GM19238 (cell line): ENCODE measurements around the gene AARSD1.
"Not testable (repeated sequence)": the region's sequence is repeated elsewhere in the genome, so short reads cannot be mapped to it uniquely, and the experiment has no call there.

Experiments used
- DNase-seq: peaks from one replicate; pipeline ENCODE4 v3.0.0; 2011; ENCODE audit warnings: low spot score; ENCODE audit not compliant: insufficient read length

Gene AARSD1

DNA sequence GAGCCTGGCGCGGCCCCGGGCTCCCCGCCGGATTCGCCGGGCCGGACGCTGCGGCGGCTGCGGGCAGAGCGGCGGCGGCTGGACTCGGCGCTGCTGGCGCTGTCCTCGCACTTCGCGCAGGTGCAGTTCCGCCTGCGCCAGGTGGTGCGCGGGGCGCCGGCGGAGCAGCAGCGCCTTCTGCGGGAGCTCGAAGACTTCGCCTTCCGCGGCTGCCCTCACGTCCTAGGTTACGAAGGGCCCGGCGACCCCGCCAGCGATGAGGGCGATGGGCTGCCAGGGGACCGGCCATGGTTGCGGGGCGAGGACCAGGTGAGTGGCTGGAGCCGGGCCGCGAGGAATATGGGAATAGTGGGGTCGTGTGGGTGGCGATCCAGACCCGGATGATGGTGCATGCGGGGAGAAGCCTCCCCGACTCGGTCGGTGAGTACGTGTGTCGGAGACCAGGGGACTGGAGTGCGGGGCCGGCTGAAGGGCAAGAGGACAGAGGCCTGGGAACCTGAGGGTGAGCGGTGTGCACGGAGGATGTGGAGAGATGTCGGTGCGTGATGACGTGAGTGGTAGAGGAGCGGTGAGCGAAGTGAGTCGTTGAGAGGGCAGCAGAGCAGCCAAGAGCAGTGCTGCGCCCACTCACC lies 16.6 kb upstream of the AARSD1 start:
- peak; percentile 52 for DNase-seq

GRCh38 chr17:42980274-42980765 lies 16.1 kb upstream of the AARSD1 start, which contains the start of gene RUNDC1:
TSS of gene RUNDC1 (plus strand) at chr17:42980565. CDS start at chr17:42980577, 12 bp downstream.
- DNase-seq: peak; percentile 91

- DNase-seq: peak; percentile 62
Measured at GRCh38 chr17:42979511-42980273, 15.4 kb upstream of the AARSD1 start, which contains the start of gene PTGES3L. TSS of gene PTGES3L (minus strand) at chr17:42980080. CDS start at chr17:42980053, 27 bp downstream.

DNA sequence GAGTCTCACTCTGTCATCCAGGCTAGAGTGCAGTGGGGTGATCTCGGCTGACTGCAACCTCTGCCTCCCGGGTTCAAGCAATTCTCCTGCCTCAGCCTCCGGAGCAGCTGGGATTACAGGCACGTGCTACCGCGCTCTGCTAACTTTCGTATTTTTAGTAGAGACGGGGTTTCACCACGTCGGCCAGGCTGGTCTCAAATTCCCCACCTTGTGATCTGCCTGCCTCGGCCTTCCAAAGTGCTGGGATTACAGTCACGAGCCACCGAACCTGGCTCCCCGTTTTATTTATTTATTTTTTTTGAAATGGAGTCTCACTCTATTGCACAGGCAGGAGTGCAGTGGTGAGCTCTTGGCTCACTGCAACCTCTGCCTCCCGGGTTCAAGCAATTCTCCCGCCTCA lies 11.4 kb upstream of the AARSD1 start:
- not testable (repeated sequence) for DNase-seq

DNA sequence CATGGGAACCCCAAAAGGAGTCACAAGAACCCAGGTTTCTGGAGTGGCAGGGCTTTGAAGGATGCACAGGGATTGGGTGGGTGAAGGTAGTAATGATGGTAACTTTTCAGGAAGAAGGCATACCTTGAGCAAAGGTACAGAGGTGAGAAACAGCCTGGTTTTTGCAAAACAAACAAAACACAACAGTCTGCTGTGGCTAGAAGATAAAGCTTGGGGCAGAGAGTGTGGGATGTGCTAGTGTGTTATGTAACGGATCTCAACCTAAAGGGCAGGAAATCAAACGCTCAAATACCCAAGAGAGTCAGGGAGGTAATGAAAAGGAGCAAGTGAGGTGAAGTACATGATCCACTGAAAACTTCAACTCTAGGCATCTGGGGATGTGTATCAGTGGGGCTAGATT lies 11.0 kb upstream of the AARSD1 start:
- no peak for DNase-seq

DNA sequence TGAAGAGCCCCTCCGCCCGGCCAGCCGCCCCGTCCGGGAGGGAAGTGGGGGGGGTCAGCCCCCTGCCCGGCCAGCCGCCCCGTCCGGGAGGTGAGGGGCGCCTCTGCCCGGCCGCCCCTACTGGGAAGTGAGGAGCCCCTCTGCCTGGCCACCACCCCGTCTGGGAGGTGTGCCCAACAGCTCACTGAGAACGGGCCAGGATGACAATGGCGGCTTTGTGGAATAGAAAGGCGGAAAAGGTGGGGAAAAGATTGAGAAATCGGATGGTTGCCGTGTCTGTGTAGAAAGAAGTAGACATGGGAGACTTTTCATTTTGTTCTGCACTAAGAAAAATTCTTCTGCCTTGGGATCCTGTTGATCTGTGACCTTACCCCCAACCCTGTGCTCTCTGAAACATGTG lies 9.1 kb upstream of the AARSD1 start:
- DNase-seq: not testable (repeated sequence)

DNA sequence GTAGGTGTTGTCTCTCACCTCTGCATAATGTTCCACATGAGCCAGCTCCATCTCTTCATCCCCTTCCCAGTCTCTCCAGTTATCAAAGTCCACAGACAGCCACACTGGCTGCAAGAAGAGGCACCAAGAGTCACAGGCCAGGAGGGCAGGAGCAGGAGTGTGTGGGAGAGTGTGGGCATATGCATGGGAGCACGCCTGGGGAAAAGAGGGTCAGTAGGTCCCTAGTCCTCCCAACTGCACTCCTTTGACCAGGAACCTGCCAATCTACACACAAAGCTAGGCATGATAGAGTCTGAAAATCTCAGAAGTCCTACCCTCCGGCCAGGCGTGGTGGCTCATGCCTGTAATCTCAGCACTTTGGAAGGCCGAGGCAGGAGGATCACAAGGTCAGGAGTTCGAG lies 7.3 kb upstream of the AARSD1 start:
- DNase-seq: no peak

- DNase-seq: no peak
Measured at GRCh38 chr17:42969001-42969581, 4.8 kb upstream of the AARSD1 start.

DNA sequence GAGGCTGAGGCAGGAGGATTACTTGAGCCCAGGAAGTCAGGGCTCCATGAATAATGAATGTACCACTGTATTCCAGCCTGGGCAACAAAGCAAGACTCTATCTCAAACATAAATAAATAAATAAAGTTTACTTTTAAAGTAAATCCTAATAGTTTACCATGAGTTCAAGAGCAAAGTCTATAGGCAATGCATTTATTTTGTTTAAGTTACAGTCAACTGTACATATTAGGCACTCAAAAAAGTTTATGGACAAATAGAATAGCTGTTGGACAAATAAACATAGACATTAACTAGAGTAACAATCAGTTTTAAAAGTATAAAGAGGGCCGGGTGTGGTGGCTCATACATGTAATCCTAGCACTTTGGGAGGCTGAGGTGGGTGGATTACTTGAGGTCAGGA lies 3.7 kb upstream of the AARSD1 start:
- no peak for DNase-seq

DNA sequence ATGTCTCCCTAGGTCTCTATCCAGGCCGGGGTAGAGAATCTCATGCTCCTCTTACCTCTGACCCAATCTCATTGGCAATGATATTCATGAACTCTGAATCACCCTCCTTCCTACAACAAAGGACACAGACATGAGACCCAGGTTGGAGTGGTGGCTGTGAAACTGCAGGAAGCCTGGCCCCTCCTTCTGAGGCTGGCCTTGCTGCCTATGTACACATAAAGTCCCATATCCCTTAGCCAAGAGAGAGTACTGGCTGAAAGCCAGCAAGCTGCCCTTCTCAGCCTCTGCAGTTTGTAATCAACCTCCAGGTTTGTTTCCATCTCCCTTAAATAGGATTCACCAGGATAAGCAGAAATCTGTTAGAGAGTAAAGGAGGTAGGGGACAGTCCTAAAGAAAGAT lies 10.6 kb downstream of the AARSD1 start:
- DNase-seq: no peak

DNA sequence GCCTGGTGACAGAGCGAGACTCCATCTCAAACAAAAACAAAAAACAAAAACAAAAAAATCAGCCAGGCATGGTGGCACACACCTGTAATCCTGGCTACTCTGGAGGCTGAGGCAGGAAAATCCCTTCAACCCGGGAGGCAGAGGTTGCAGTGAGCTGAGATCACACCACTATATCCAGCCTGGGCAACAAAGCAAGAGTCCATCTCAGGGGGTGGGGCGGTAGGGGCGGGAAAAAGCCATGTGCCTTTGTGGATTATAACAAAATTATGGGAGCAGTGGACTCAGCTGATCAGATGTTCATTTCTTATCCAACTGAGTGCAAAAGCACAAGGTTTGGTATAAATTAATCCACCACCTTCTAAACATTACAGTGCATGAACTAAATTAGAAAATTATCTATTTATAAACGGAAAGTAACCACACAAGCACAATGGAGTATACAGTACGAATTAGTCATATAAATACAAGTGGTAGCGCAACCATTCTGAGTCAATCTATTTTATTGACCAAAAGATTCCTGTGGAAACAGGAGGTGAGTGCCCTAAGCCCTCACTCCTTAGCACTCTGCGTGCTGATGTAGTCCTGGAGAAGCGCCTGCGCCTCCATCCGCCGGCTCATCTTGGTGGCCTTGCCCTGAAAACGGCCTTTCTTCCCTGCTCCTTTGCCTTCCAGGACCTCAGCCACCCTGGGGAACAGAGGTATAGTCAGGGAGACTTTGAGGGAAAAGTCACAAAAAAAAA lies 14.0 kb downstream of the AARSD1 start:
- DNase-seq: no peak

DNA sequence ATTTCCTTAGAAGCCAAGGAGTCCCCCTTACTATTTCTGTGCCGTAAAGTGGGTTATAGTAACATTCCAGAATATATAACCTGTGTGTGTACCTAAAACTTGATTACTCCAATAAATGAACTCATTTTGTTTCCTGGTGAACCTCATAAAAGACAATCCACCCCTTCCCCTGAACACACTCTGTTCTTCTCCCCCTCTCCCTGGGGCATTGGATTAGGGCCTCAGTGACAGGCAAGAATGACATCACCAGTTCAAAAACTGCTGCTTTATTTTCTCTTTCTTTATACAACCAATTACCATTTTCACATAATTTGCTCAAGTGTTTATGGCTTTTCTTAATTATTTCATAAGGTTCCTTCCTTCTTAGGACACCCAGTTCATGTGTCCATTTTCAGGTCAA lies 17.4 kb downstream of the AARSD1 start:
- no peak for DNase-seq

DNA sequence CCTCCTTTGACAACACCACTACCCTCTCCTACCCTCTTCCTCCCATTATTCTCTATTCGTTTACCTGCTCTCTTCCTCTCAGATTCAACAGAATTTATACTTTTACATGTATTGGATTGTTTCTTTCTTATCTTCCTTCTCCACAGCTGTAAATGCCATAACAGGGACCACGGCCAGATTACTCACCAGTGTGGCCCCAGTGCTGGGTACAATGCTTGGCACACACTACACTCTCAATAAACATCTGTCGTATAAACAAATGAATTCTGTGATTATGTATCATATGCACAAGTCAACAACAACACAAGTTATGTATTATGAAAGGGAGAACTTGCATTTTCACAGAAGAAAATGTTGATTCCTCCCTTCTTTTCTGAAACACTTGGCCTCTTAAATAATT lies 20.0 kb downstream of the AARSD1 start:
- DNase-seq: no peak

- DNase-seq: peak; percentile 16
Measured at GRCh38 chr17:42937712-42938596, 26.3 kb downstream of the AARSD1 start.

DNA sequence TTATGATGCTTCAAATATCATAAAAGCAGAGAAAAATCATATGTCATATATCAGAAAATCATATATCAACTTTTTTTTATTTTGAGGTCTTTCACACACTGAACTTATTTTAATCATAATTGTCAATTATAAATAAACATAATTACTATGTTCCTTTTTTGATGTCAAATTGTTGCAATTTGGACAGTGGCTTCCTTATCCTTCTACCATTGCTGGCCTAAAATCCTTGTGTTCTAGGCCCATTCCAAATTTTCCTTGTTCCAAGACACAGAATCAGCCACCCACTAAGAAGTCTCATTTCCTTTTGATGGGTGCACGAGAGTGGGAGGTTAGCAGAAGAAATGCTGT lies 34.8 kb downstream of the AARSD1 start:
- no peak for DNase-seq

DNA sequence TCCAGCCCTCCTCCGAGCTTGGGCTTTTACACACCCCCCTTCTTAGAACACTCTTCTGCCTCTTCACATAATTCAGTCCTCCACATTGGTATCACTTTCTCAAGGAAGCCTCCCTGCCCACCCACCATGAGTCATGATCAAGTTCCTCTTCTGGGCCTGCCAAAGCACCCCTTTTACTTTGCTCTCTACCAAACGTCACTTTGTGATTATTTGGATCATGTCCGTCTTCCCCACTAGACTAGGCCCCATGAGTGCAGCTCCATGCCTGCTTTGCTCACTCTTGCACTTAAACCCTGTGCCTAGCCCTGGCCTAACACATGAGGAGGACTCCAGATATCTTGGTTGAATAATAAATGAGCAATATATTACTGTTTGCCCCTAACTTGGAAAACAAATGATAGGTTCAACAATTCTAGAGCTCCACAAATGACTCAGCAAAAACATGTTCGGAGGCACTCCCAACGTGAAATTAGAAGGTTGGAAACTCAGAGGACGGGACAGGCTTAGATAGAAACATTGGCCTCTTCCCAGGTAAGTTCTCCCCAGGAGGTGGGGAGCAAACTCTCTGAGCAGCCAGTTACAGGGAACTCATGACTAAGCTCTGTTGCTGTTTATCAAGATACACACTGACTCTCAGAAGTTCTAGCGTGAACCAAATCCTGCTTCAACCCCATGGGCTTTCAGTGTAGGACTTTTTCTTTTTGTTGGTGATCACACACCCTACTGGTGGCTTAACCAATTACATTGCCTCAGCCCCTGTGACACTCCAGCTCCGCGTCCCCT lies 35.3 kb downstream of the AARSD1 start:
- peak; percentile 55 for DNase-seq

DNA sequence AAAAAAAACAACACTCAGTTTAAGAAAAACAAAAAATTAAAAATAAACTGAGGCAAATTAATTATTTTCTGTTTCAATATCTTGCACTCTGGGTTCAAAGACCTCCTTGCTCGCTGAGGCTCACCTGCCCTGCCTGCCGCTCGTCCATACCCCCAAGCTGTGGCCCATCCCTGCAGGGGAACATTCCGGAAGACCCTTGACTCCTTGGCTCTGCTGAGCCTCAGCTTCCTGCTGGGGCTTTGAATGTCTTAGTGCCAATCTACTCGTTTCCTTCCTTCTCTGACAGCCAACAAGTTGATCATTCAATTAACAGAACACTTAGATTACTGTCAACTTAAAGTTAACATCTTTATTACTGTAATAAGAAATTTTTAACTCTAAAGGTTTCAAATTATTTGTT lies 39.4 kb downstream of the AARSD1 start:
- no peak for DNase-seq

GRCh38 chr17:42923472-42923871 lies 40.8 kb downstream of the AARSD1 start:
- DNase-seq: not testable (repeated sequence)

DNA sequence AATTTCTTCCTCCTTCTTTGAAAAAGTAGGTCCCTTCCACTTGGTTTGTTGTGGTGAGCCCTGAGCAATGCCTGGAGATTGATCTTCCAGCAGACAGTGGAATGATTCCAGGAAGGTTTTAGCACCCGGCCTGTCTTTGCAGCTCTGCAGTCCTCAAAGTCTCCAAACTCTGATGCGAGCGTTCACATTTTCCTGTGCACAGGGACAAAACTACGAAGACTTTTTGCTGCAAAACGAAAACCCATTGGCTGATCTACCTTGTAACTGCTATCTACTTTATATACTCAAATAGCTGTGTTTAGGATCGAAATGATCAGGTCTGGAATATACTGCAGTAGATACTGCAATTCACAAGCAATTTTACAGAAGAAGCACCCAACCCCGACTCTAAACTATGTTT lies 42.0 kb downstream of the AARSD1 start:
- DNase-seq: no peak

GRCh38 chr17:42920922-42921321 lies 43.3 kb downstream of the AARSD1 start:
- DNase-seq: no peak
